Glutamatergic neuron (in vitro differentiated cells): Measurements from ENCODE around the gene ASB1. TPM values are rescaled to one million over a fixed set of nuclear protein-coding genes. Genes with fewer than 3 reads are reported as not detected.

Source experiments
- DNase-seq: peaks from one replicate; pipeline ENCODE4 v3.0.0; 2022
- H3K27ac Mint-ChIP-seq: one replicate; pipeline ENCODE4 v1.8.0; 2020; ENCODE audit warnings: mild to moderate bottlenecking, mixed read lengths, inconsistent platforms; ENCODE audit not compliant: unreplicated experiment
- H3K27me3 Mint-ChIP-seq: one replicate; pipeline ENCODE4 v1.8.0; 2020; ENCODE audit warnings: mild to moderate bottlenecking, moderate library complexity, mixed read lengths, inconsistent platforms; ENCODE audit not compliant: unreplicated experiment
- H3K36me3 Mint-ChIP-seq: one replicate; pipeline ENCODE4 v1.8.0; 2020; ENCODE audit warnings: mild to moderate bottlenecking, mixed read lengths, inconsistent platforms; ENCODE audit not compliant: unreplicated experiment
- H3K4me1 Mint-ChIP-seq: one replicate; pipeline ENCODE4 v1.8.0; 2020; ENCODE audit warnings: mild to moderate bottlenecking, low read depth, mixed read lengths, inconsistent platforms; ENCODE audit not compliant: unreplicated experiment
- H3K4me3 Mint-ChIP-seq: one replicate; pipeline ENCODE4 v1.8.0; 2020; ENCODE audit warnings: mild to moderate bottlenecking, mixed read lengths, inconsistent platforms; ENCODE audit not compliant: unreplicated experiment
- H3K9me3 Mint-ChIP-seq: one replicate; pipeline ENCODE4 v1.8.0; 2020; ENCODE audit warnings: mild to moderate bottlenecking, moderate library complexity, mixed read lengths, inconsistent platforms; ENCODE audit not compliant: unreplicated experiment
- total RNA-seq: library from RNA; stranded (reverse); fragmentation: NEBNext Ultra II Directional; extraction: Animal tissue kit (Norgen Biotek cat#: 25700); gene quantifications from one replicate; pipeline ENCODE4 v1.2.1, GENCODE V29; 2021; ENCODE audit not compliant: unreplicated experiment
- TF ChIP-seq, protein P1 (sequence below): fragments of 200-600 bp; sonication (generic); IDR thresholded peaks from one replicate; pipeline ENCODE4 v1.5.0; 2021; ENCODE audit not compliant: partially characterized antibody, unreplicated experiment

The ASB1 gene
- total RNA-seq, 1 donor from 2014 or later, result 36.1 TPM

GRCh38 chr2:238434846-238435751, 8.4 kb downstream of the ASB1 start:
- peak overlapping the region; percentile 59 for H3K27ac Mint-ChIP-seq

DNA sequence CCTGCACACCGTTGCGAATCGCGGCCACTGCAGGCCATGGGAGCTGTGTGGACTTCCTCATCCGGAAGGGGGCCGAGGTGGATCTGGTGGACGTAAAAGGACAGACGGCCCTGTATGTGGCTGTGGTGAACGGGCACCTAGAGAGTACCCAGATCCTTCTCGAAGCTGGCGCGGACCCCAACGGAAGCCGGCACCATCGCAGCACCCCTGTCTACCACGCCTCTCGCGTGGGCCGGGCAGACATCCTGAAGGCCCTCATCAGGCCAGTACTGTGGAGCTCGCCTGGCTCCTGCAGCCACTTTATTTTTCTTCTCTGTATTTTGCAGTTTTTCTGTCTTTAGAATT, 9.0 kb downstream of the ASB1 start:
- H3K4me3 Mint-ChIP-seq, result no peak overlapping the region
- TF ChIP-seq, protein P1, sequence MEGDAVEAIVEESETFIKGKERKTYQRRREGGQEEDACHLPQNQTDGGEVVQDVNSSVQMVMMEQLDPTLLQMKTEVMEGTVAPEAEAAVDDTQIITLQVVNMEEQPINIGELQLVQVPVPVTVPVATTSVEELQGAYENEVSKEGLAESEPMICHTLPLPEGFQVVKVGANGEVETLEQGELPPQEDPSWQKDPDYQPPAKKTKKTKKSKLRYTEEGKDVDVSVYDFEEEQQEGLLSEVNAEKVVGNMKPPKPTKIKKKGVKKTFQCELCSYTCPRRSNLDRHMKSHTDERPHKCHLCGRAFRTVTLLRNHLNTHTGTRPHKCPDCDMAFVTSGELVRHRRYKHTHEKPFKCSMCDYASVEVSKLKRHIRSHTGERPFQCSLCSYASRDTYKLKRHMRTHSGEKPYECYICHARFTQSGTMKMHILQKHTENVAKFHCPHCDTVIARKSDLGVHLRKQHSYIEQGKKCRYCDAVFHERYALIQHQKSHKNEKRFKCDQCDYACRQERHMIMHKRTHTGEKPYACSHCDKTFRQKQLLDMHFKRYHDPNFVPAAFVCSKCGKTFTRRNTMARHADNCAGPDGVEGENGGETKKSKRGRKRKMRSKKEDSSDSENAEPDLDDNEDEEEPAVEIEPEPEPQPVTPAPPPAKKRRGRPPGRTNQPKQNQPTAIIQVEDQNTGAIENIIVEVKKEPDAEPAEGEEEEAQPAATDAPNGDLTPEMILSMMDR, result no peak
- peaks cover 2% of the 10 kb centered on the region for H3K27me3 Mint-ChIP-seq
- no peak for DNase-seq
- no peaks in the 10 kb centered on the region for H3K9me3 Mint-ChIP-seq
- peaks cover 4% of the 10 kb centered on the region for H3K4me1 Mint-ChIP-seq
- no peak overlapping the region for H3K27ac Mint-ChIP-seq
- peaks cover 2% of the 10 kb centered on the region for H3K36me3 Mint-ChIP-seq

More at GRCh38 chr2:238434846-238435751, 8.4 kb downstream of the ASB1 start:
- Mint-ChIP-seq H3K36me3 (peaks cover 8% of the 10 kb centered on the region), H3K4me1 (peaks cover 4% of the 10 kb centered on the region), H3K27me3 (peaks cover 2% of the 10 kb centered on the region), H3K9me3 (no peaks in the 10 kb centered on the region), H3K4me3 (no peak overlapping the region)
- TF ChIP-seq, protein P1, result no peak
- DNase-seq, result no peak

DNA sequence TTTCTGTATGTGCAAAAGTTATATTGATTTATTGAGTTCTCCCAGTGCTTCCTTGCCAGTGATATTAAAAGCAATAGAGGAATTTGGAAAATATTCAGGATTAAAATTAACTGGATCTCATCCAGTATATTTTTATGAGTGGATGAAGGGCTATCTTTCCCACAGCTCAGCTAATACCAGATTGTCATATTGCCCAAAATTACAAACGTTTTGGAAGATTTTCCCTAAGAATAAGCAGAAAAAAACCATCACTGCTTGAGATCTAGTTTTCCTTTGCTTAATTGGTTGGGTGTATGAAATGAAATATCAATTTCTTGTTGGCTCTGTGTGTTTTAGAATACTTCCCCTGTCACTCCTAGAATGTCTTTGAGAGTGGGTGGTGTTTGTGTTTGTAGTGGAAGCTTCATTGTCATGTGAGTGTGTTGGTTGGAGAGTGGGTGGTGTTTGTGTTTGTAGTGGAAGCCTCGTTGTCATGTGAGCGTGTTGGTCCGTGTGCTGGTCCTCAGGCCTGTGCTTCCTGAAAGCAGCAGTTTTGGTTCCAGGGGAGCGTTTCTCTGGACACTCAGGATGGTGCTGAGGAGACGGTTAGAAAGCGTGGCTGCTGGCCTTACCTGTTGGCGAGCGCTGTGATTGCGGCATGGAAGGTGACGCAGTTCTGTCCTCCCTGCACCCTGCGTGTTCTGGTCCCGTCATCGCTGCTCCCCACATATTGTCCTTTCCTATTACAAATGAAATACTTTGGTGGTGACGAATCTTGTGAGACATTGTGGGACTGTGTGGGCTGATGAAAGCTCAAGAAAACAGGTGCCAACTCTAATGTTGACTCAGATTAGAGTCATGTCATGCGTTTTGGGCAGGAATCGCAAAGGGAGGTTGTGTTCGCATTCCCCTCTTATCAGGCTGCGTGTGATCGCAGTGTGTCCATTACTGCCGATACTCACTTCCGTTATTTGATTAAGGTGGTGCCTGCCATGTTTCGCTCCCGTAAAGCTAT, 12.4 kb downstream of the ASB1 start:
- Mint-ChIP-seq H3K9me3 (no peaks in the 10 kb centered on the region), H3K27me3 (peaks cover 2% of the 10 kb centered on the region), H3K27ac (no peak overlapping the region), H3K4me3 (no peak overlapping the region), H3K4me1 (peaks cover 13% of the 10 kb centered on the region), H3K36me3 (no peaks in the 10 kb centered on the region)
- TF ChIP-seq, protein P1, result no peak
- no peak for DNase-seq

DNA sequence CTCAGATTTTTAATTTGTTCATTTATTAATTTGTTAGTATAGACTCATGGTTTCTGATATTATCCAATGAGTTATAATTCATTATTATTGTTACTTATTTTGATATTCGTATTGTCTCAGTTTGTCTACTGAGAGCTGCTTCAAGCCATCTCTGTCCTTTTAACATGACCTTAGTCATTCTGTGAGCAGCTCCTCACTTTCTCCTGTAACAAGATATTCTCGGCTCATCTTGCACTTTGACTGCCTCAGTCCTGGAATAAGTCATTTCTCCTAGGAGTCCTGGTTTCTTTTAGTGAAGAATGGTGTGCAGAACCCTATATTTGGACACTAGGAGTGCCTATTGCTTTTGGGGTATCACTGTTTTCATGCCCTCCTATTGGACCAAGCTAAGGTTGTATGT, 13.2 kb downstream of the ASB1 start:
- peaks cover 11% of the 10 kb centered on the region for H3K4me1 Mint-ChIP-seq

More for the DNA sequence above, 13.2 kb downstream of the ASB1 start:
- no peak for DNase-seq
- TF ChIP-seq, protein P1, result no peak
- H3K4me3 Mint-ChIP-seq, result no peak overlapping the region
- no peak overlapping the region for H3K27ac Mint-ChIP-seq
- peaks cover 2% of the 10 kb centered on the region for H3K27me3 Mint-ChIP-seq
- H3K9me3 Mint-ChIP-seq, result no peaks in the 10 kb centered on the region
- H3K36me3 Mint-ChIP-seq, result no peaks in the 10 kb centered on the region
